Endothelial cell of umbilical vein (primary cell): ENCODE measurements around the gene RAMP3. TPM values are rescaled to one million over a fixed set of nuclear protein-coding genes. Genes with fewer than 3 reads are reported as not detected.

Source experiments
- BruUV-seq: library from RNA; stranded (reverse); fragments of 400-500 nt; replicated peaks from 2 replicates; lab custom pipeline; 2021; lab: Mats Ljungman, UMichigan
- CTCF ChIA-PET: fragments of 300-600, 350-600 bp; sonication (Branson Sonifier 250); formaldehyde crosslinking; loops from one replicate; lab custom pipeline; 2021; ENCODE audit warnings: antibody characterized with exemption, inconsistent platforms; lab: Charles Lee
- POLR2A ChIA-PET: fragments of 300-600, 350-600 bp; sonication (Branson Sonifier 250); formaldehyde crosslinking; loops from one replicate; lab custom pipeline; 2021; ENCODE audit warnings: antibody characterized with exemption, inconsistent platforms; lab: Charles Lee
- DNase-seq: peaks from one replicate; pipeline ENCODE4 v3.0.0-alpha.2; 2011; ENCODE audit warnings: low read depth, low spot score
- FAIRE-seq: peaks from 2 replicates; lab custom pipeline; 2011; peaks lifted over from hg19 to GRCh38; lab: Jason Lieb, UNC
- H2AFZ ChIP-seq: 2 replicates; pipeline ENCODE4 v1.6.0; 2012; ENCODE audit warnings: low read depth, low read length, control low read depth, inconsistent platforms
- H3K27ac ChIP-seq: 2 replicates; pipeline ENCODE4 v1.5.1; 2011; ENCODE audit warnings: low read depth, mild to moderate bottlenecking, control low read depth, low read length, moderate library complexity; ENCODE audit not compliant: insufficient read depth
- H3K27me3 ChIP-seq, 2 experiments: 2 replicates each; pipeline versions ENCODE4 v1.6.0 to v1.6.1; 2011; ENCODE audit warnings: low read length in 2 of 2, mixed read lengths in 1 of 2; ENCODE audit not compliant: control insufficient read depth in 2 of 2, insufficient read depth in 2 of 2
- H3K36me3 ChIP-seq, 2 experiments: 2 replicates in 1 of 2; 3 replicates in 1 of 2; pipeline ENCODE4 v1.5.1; 2011; ENCODE audit warnings: low read length in 2 of 2, mild to moderate bottlenecking in 1 of 2, moderate library complexity in 1 of 2; ENCODE audit not compliant: control insufficient read depth in 2 of 2, insufficient read depth in 2 of 2; ENCODE audit errors: extremely low read depth in 1 of 2
- H3K4me1 ChIP-seq: 3 replicates; pipeline ENCODE4 v1.5.1; 2011; ENCODE audit warnings: mild to moderate bottlenecking, low read length; ENCODE audit not compliant: control insufficient read depth, insufficient read depth; ENCODE audit errors: extremely low read depth
- H3K4me2 ChIP-seq: 2 replicates; pipeline ENCODE4 v1.6.1; 2011; ENCODE audit warnings: low read length, control low read depth, mixed read lengths; ENCODE audit not compliant: insufficient read depth
- H3K4me3 ChIP-seq, 3 experiments: fragments of 200-600 bp in 1 of 3; sonication (generic), shearing (Covaris generic) in 1 of 3; replicated peaks in 1 of 3; 2 replicates each; pipeline ENCODE4 v1.5.1; 2011 to 2016; ENCODE audit warnings: control low read depth in 3 of 3, low read length in 3 of 3, mild to moderate bottlenecking in 2 of 3, inconsistent platforms in 1 of 3, low read depth in 1 of 3, moderate library complexity in 1 of 3; ENCODE audit not compliant: insufficient read depth in 1 of 3
- H3K79me2 ChIP-seq: 2 replicates; pipeline ENCODE4 v1.6.0; 2012; ENCODE audit warnings: low read length, inconsistent platforms; ENCODE audit not compliant: control insufficient read depth, insufficient read depth
- H3K9ac ChIP-seq: replicated peaks from 2 replicates; pipeline ENCODE3; 2011; ENCODE audit warnings: low read length, control low read depth; ENCODE audit not compliant: insufficient read depth; ENCODE audit errors: extremely low read depth
- H3K9me1 ChIP-seq: replicated peaks from 3 replicates; pipeline ENCODE4 v1.6.0; 2011; ENCODE audit warnings: mild to moderate bottlenecking, low read length; ENCODE audit not compliant: control insufficient read depth, insufficient read depth; ENCODE audit errors: extremely low read depth
- H3K9me3 ChIP-seq: replicated peaks from 2 replicates; pipeline ENCODE4 v1.5.1; 2012; ENCODE audit warnings: low read length, inconsistent platforms; ENCODE audit not compliant: control insufficient read depth, insufficient read depth
- H4K20me1 ChIP-seq: replicated peaks from 2 replicates; pipeline ENCODE3; 2011; ENCODE audit warnings: mild to moderate bottlenecking, low read length; ENCODE audit not compliant: control insufficient read depth, insufficient read depth; ENCODE audit errors: extremely low read depth
- EZH2 ChIP-seq: IDR thresholded peaks from 2 replicates; pipeline ENCODE4 v1.6.1; 2012; ENCODE audit warnings: borderline replicate concordance, low read depth, mild to moderate bottlenecking, moderate library complexity, low read length, inconsistent platforms; ENCODE audit not compliant: severe bottlenecking
- FOS ChIP-seq: IDR thresholded peaks from 2 replicates; pipeline ENCODE4 v1.6.1; 2011; ENCODE audit warnings: mild to moderate bottlenecking, low read length, moderate library complexity, borderline replicate concordance; ENCODE audit not compliant: insufficient read depth
- GATA2 ChIP-seq: IDR thresholded peaks from 2 replicates; pipeline ENCODE4 v1.7.0; 2011; ENCODE audit warnings: low read depth, mild to moderate bottlenecking, moderate library complexity, mixed read lengths, low read length; ENCODE audit not compliant: insufficient read length, insufficient read depth
- JUN ChIP-seq: IDR thresholded peaks from 2 replicates; pipeline ENCODE4 v1.6.1; 2011; ENCODE audit warnings: borderline replicate concordance, low read depth; ENCODE audit not compliant: insufficient read length, insufficient read depth
- POLR2A ChIP-seq: IDR thresholded peaks from 2 replicates; pipeline ENCODE4 v1.6.1; 2012; ENCODE audit warnings: low read depth, mild to moderate bottlenecking, control low read depth, low read length
- POLR2AphosphoS5 ChIP-seq: IDR thresholded peaks from 2 replicates; pipeline ENCODE4 v1.6.1; 2012; ENCODE audit warnings: low read depth, mild to moderate bottlenecking, control low read depth, low read length, moderate library complexity; ENCODE audit not compliant: insufficient read depth
- dilution Hi-C: fragments of 300-500 bp; cut with MboI; formaldehyde crosslinking; loops from one replicate; pipeline ENCODE4 v1.15.0; 2019; ENCODE audit warnings: low sequenced_read_pairs; ENCODE audit not compliant: extremely low pct_ligation_motif_present
- intact Hi-C: fragments of 100-400 bp; cut with micrococcal nuclease; formaldehyde crosslinking; loops from one replicate; pipeline ENCODE4 v1.10.0; 2022
- polyA plus RNA-seq, 4 experiments: library from polyadenylated mRNA; depleted of rRNA in 3 of 4; stranded (reverse) in 3 of 4; unstranded in 1 of 4; fragments of >200 nt; gene quantifications; 2 replicates each; pipeline versions ENCODE4 v1.2.1 to v1.2.3, GENCODE V29; 2011 to 2012; ENCODE audit warnings: missing spikeins in 1 of 4
- total RNA-seq: library from RNA; stranded (reverse); gene quantifications from 2 replicates; pipeline ENCODE4 v1.2.3, GENCODE V29; 2021
- TF ChIP-seq, protein P1 (sequence below): IDR thresholded peaks from 2 replicates; pipeline ENCODE4 v1.6.1; 2011; ENCODE audit not compliant: insufficient read depth, insufficient read length
- TF ChIP-seq, protein P2 (sequence below), 2 donors: IDR thresholded peaks; 1 replicate in 1 of 2; 2 replicates in 1 of 2; pipeline ENCODE4 v1.5.1; 2011; ENCODE audit warnings: low read length in 2 of 2, mild to moderate bottlenecking in 2 of 2, moderate library complexity in 2 of 2, control low read depth in 1 of 2, inconsistent platforms in 1 of 2, low read depth in 1 of 2; ENCODE audit not compliant: insufficient read depth in 1 of 2; ENCODE audit errors: extremely low read depth in 1 of 2

RAMP3 gene
- total and polyA plus RNA-seq, 2 donors (not counting 3 experiments of a cell fraction or from before 2014, with no cell fraction given): not detected

DNA sequence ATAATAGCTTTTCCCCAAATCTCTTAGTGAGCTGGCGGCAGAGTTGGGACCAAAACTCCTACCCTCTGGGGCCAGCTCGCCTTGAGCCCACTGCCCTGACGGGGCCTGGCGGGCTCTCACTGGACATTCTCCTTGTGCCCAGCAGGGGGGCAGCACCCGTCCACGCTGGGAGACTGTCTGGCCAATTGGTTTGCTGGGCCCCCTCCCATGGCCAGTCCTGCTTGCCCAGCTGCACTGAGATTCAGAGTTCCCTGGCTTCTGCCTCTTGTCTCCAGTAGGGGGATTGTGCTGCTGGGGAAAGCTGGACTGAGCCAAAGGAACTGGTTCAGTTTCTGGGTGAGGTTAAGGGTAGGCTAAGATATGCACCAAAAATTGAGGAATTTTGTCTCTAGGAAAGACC lies 59.8 kb downstream of the RAMP3 start:
- no TSS peak for BruUV-seq
- CTCF ChIA-PET: interaction anchor here (0.7 to 1.7 kb wide), 9 partner anchors 9 to 50 kb away, joined by 3 to 8 read pairs (median 4); no protein-coding TSS in a partner anchor

DNA sequence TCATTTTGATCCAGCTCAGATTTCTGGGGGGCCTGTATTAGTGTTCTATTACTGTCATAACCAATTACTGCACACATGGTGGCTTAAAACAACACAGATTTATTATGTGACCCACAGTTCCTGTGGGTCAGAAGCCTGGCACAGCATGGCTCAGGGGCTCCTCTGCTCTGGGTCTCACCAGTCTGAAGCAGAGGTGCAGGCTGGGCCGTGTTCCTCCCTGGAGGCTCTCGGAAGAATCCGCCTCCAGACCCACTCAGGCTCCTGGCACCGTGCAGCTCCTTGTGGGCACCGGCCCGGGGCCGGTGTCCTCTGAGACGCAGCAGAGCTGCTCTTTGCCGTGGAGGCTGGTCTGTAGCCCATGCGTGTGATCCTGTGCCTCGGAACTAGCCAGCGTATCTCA lies 61.5 kb downstream of the RAMP3 start:
- Histone ChIP-seq H3K9me1 (no peaks in the 10 kb centered on the region), H2AFZ (no peak overlapping the region), H3K4me1 (no peaks in the 10 kb centered on the region), H4K20me1 (no peaks in the 10 kb centered on the region), H3K36me3 (no peaks in the 10 kb centered on the region), H3K27me3 (no peaks in the 10 kb centered on the region), H3K9me3 (no peaks in the 10 kb centered on the region), H3K4me3 (no peak overlapping the region), H3K79me2 (no peaks in the 10 kb centered on the region), H3K9ac (no peak overlapping the region), H3K4me2 (no peak overlapping the region), H3K27ac (no peak overlapping the region)
- ChIA-PET POLR2A (no interaction called here), CTCF (no interaction called here)
- BruUV-seq: no TSS peak
- DNase-seq (no peak), FAIRE-seq (no peak)
- intact Hi-C loops (no loop called here), dilution Hi-C loops (no loop called here)
- TF ChIP-seq, protein P1, sequence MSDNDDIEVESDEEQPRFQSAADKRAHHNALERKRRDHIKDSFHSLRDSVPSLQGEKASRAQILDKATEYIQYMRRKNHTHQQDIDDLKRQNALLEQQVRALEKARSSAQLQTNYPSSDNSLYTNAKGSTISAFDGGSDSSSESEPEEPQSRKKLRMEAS: no peak
- TF ChIP-seq POLR2AphosphoS5 (no peak), POLR2A (no peak), EZH2 (no peak), FOS (no peak), GATA2 (no peak), JUN (no peak)

More for the DNA sequence above, 59.8 kb downstream of the RAMP3 start:
- DNase-seq (no peak), FAIRE-seq (no peak)
- Histone ChIP-seq H3K9me3 (no peaks in the 10 kb centered on the region), H3K9me1 (no peaks in the 10 kb centered on the region), H3K27ac (no peak overlapping the region), H3K36me3 (no peaks in the 10 kb centered on the region), H2AFZ (no peak overlapping the region), H3K4me3 (no peak overlapping the region), H3K4me2 (no peak overlapping the region), H3K4me1 (no peaks in the 10 kb centered on the region), H3K9ac (no peak overlapping the region), H3K79me2 (no peaks in the 10 kb centered on the region), H3K27me3 (peaks cover 0 to 3% of the 10 kb centered on the region in 2 experiments), H4K20me1 (no peaks in the 10 kb centered on the region)
- POLR2A ChIA-PET: no interaction called here
- dilution Hi-C loops (no loop called here), intact Hi-C loops (no loop called here)
- TF ChIP-seq POLR2AphosphoS5: no peak
- TF ChIP-seq, protein P2, sequence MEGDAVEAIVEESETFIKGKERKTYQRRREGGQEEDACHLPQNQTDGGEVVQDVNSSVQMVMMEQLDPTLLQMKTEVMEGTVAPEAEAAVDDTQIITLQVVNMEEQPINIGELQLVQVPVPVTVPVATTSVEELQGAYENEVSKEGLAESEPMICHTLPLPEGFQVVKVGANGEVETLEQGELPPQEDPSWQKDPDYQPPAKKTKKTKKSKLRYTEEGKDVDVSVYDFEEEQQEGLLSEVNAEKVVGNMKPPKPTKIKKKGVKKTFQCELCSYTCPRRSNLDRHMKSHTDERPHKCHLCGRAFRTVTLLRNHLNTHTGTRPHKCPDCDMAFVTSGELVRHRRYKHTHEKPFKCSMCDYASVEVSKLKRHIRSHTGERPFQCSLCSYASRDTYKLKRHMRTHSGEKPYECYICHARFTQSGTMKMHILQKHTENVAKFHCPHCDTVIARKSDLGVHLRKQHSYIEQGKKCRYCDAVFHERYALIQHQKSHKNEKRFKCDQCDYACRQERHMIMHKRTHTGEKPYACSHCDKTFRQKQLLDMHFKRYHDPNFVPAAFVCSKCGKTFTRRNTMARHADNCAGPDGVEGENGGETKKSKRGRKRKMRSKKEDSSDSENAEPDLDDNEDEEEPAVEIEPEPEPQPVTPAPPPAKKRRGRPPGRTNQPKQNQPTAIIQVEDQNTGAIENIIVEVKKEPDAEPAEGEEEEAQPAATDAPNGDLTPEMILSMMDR (IDR thresholded peaks at IDR 0.05; ENCODE audit: extremely low read depth in 1 of 2, insufficient read depth in 1 of 2, low read depth in 1 of 2, low read length in 2 of 2): peak; percentile 10 to 31
